ENCODE data around the gene CACNA2D1.

GRCh38 chr7:82359426-82359825 is 84.2 kb downstream of the CACNA2D1 start:
- TF ChIP-seq RAD21 (IDR thresholded peaks at IDR 0.05; ENCODE audit: low read depth): no peak
- no peak for TF ChIP-seq ZNF274 (IDR thresholded peaks at IDR 0.05; ENCODE audit: low read depth, low read length)
- no peak for TF ChIP-seq POLR2A (IDR thresholded peaks at IDR 0.05; ENCODE audit: borderline replicate concordance, extremely low read depth, insufficient read depth, insufficient read length)
- TF ChIP-seq POLR2AphosphoS5 (IDR thresholded peaks at IDR 0.05; ENCODE audit: low read depth, low read length): no peak
- TF ChIP-seq JUND (IDR thresholded peaks at IDR 0.05): no peak
- TF ChIP-seq, protein P1, sequence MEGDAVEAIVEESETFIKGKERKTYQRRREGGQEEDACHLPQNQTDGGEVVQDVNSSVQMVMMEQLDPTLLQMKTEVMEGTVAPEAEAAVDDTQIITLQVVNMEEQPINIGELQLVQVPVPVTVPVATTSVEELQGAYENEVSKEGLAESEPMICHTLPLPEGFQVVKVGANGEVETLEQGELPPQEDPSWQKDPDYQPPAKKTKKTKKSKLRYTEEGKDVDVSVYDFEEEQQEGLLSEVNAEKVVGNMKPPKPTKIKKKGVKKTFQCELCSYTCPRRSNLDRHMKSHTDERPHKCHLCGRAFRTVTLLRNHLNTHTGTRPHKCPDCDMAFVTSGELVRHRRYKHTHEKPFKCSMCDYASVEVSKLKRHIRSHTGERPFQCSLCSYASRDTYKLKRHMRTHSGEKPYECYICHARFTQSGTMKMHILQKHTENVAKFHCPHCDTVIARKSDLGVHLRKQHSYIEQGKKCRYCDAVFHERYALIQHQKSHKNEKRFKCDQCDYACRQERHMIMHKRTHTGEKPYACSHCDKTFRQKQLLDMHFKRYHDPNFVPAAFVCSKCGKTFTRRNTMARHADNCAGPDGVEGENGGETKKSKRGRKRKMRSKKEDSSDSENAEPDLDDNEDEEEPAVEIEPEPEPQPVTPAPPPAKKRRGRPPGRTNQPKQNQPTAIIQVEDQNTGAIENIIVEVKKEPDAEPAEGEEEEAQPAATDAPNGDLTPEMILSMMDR (IDR thresholded peaks at IDR 0.05 in 2 of 3, conservative IDR thresholded peaks at IDR 0.05 in 1 of 3; ENCODE audit: borderline replicate concordance in 1 of 3, insufficient read depth in 1 of 3, low read depth in 2 of 3, low read length in 2 of 3): no peak
- TF ChIP-seq MAX (IDR thresholded peaks at IDR 0.05): no peak
- TF ChIP-seq, protein P2, sequence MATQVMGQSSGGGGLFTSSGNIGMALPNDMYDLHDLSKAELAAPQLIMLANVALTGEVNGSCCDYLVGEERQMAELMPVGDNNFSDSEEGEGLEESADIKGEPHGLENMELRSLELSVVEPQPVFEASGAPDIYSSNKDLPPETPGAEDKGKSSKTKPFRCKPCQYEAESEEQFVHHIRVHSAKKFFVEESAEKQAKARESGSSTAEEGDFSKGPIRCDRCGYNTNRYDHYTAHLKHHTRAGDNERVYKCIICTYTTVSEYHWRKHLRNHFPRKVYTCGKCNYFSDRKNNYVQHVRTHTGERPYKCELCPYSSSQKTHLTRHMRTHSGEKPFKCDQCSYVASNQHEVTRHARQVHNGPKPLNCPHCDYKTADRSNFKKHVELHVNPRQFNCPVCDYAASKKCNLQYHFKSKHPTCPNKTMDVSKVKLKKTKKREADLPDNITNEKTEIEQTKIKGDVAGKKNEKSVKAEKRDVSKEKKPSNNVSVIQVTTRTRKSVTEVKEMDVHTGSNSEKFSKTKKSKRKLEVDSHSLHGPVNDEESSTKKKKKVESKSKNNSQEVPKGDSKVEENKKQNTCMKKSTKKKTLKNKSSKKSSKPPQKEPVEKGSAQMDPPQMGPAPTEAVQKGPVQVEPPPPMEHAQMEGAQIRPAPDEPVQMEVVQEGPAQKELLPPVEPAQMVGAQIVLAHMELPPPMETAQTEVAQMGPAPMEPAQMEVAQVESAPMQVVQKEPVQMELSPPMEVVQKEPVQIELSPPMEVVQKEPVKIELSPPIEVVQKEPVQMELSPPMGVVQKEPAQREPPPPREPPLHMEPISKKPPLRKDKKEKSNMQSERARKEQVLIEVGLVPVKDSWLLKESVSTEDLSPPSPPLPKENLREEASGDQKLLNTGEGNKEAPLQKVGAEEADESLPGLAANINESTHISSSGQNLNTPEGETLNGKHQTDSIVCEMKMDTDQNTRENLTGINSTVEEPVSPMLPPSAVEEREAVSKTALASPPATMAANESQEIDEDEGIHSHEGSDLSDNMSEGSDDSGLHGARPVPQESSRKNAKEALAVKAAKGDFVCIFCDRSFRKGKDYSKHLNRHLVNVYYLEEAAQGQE (IDR thresholded peaks at IDR 0.05; ENCODE audit: low read depth): no peak
- no peak for TF ChIP-seq CBX3 (IDR thresholded peaks at IDR 0.05; ENCODE audit: low read depth)
- no peak for TF ChIP-seq SP1 (IDR thresholded peaks at IDR 0.05; ENCODE audit: low read depth)
- TF ChIP-seq EZH2 (IDR thresholded peaks at IDR 0.05): no peak
- TF ChIP-seq EZH2phosphoT487 (IDR thresholded peaks at IDR 0.05; ENCODE audit: borderline replicate concordance): no peak

Measured in HCT116 (cell line).